HG02884 (cell line): ENCODE measurements around the gene AKNA.

ENCODE experiments used
- ATAC-seq: cut with Tn5 transposase; IDR thresholded peaks from one replicate; pipeline ENCODE4 v1.9.1; 2021; ENCODE audit warnings: mild to moderate bottlenecking, moderate library complexity; ENCODE audit not compliant: unreplicated experiment

Gene AKNA

GRCh38 chr9:114387680-114388356 lies at the start of gene AKNA:
Gene AKNA, minus strand, starts transcription at chr9:114387982. Its CDS starts 6,649 bp downstream, at chr9:114381333.
- no peak for ATAC-seq

GRCh38 chr9:114437401-114437893 lies 49.7 kb upstream of the AKNA start:
- no peak for ATAC-seq

- ATAC-seq, result no peak
These were observed 47.1 kb upstream of the AKNA start for GRCh38 chr9:114434878-114435311.

GRCh38 chr9:114433720-114434255 lies 46.0 kb upstream of the AKNA start:
- no peak for ATAC-seq

GRCh38 chr9:114433086-114433485 lies 45.3 kb upstream of the AKNA start:
- ATAC-seq, result no peak

GRCh38 chr9:114432323-114433067 lies 44.7 kb upstream of the AKNA start:
- no peak for ATAC-seq

GRCh38 chr9:114431770-114432169 lies 44.0 kb upstream of the AKNA start:
- ATAC-seq, result no peak

GRCh38 chr9:114431003-114431402 lies 43.2 kb upstream of the AKNA start:
- no peak for ATAC-seq

GRCh38 chr9:114430457-114430856 lies 42.7 kb upstream of the AKNA start:
- ATAC-seq, result no peak

GRCh38 chr9:114429488-114429887 lies 41.7 kb upstream of the AKNA start:
- no peak for ATAC-seq

GRCh38 chr9:114428466-114428865 lies 40.7 kb upstream of the AKNA start:
- no peak for ATAC-seq

- no peak for ATAC-seq
These were observed 39.9 kb upstream of the AKNA start for GRCh38 chr9:114427644-114428043.

- ATAC-seq, result no peak
These were observed 38.5 kb upstream of the AKNA start for GRCh38 chr9:114426046-114426948.

- ATAC-seq, result no peak
These were observed 37.3 kb upstream of the AKNA start for GRCh38 chr9:114425126-114425525.

- ATAC-seq, result no peak
These were observed 36.3 kb upstream of the AKNA start for GRCh38 chr9:114424126-114424525.

- ATAC-seq, result no peak
These were observed 35.4 kb upstream of the AKNA start for GRCh38 chr9:114423181-114423580.

GRCh38 chr9:114421147-114421546 lies 33.4 kb upstream of the AKNA start:
- ATAC-seq, result no peak

- ATAC-seq, result no peak
These were observed 32.0 kb upstream of the AKNA start for GRCh38 chr9:114419796-114420195.

GRCh38 chr9:114418053-114418452 lies 30.3 kb upstream of the AKNA start:
- ATAC-seq, result no peak

- ATAC-seq, result no peak
These were observed 29.7 kb upstream of the AKNA start for GRCh38 chr9:114417511-114417910.

GRCh38 chr9:114416906-114417305 lies 29.1 kb upstream of the AKNA start:
- ATAC-seq, result no peak
